ENCODE data around the gene GRIK4. TPM values are rescaled to one million over a fixed set of nuclear protein-coding genes. Genes with fewer than 3 reads are reported as not detected.

The GRIK4 gene
- total and polyA plus RNA-seq, 2 of the 4 experiments (the other 2 are of a cell fraction): 0.18 to 0.38 TPM

DNA sequence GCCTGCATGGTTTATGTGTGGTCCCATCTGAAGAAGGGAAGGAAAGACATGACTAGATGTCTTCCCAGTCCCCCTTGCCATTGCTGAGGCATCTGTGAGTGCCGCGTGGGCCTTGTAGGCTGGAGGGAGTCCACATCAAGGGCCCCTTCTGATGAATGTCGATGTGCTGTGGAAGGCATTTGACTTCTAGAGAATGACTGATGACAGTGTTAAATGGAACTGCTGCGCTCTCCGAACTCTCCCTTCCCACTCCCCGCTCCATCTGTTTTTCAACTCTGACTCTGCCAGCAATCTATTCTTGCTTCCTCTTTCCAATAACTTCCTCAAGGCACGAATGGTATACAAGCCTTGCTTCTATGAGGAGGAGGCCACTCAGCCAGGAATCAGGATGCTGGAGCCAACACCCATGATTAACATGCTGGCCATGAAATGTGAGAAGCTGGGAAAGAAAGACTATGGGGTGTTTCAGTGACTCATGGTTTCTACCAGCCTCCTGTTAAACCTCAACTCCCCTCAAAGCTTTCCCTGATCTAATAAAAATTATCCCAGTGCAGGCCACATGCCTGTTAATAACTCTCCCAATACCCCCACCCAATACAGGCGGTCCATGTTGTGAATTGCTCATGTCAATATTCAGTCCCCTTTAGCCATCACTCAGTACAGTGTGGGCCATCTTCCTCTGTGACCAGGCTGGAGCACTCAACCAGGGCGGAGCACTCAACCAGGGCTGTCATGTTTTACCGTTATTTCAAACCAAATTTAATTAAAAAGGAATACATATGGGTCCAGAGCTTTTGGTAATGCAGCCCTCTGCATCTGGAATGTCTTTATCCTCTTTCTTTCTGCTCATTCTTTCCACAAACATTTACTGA, 466.0 kb downstream of the GRIK4 start:
- Histone ChIP-seq H4K91ac (ENCODE audit: insufficient read depth, low read depth, low read length) (no peak overlapping the region), H3K23ac (ENCODE audit: low read depth, low read length) (no peak overlapping the region), H3K9me3 (ENCODE audit: control insufficient read depth, insufficient read depth, low read length) (no peaks in the 10 kb centered on the region), H2AK5ac (ENCODE audit: low read depth, low read length) (no peak overlapping the region), H2AK9ac (replicated peaks; ENCODE audit: low read depth, low read length, poor library complexity) (no peak overlapping the region), H3K56ac (ENCODE audit: extremely low read depth, insufficient read depth, low read length) (no peak overlapping the region), H3K4me3 (ENCODE audit: insufficient read depth, low read depth, low read length) (no peak overlapping the region), H3K79me1 (ENCODE audit: low read depth in 1 of 2, low read length in 2 of 2) (no peaks in the 10 kb centered on the region), H3K36me3 (ENCODE audit: control insufficient read depth, insufficient read depth, low read length) (no peaks in the 10 kb centered on the region), H3K27ac (ENCODE audit: insufficient read depth, low read length) (no peak overlapping the region), H2BK20ac (ENCODE audit: low read depth, low read length) (no peak overlapping the region), H4K20me1 (ENCODE audit: insufficient read depth, low read length) (no peaks in the 10 kb centered on the region), H2BK5ac (ENCODE audit: low read depth, low read length, poor library complexity, severe bottlenecking) (no peak overlapping the region), H4K5ac (ENCODE audit: low read depth, low read length) (no peak overlapping the region), H3K9ac (ENCODE audit: low read depth, low read length) (no peak overlapping the region), H2AFZ (replicated peaks; ENCODE audit: low read length, poor library complexity) (no peak overlapping the region), H3K4ac (ENCODE audit: low read depth, low read length) (no peak overlapping the region), H3K9me1 (ENCODE audit: insufficient read depth, low read length) (no peaks in the 10 kb centered on the region), H3K18ac (ENCODE audit: low read depth, low read length) (no peak overlapping the region), H3K27me3 (ENCODE audit: control insufficient read depth, insufficient read depth, low read length) (peaks cover 28% of the 10 kb centered on the region), H3K14ac (replicated peaks; ENCODE audit: low read depth, low read length) (no peak overlapping the region), H4K8ac (ENCODE audit: low read depth in 2 of 2, low read length in 2 of 2) (no peak overlapping the region), H2BK120ac (ENCODE audit: low read depth, low read length) (no peak overlapping the region), H3K4me1 (ENCODE audit: control insufficient read depth, insufficient read depth, low read length) (no peaks in the 10 kb centered on the region), H3K4me2 (ENCODE audit: low read depth, low read length) (no peak overlapping the region), H2BK15ac (ENCODE audit: low read depth, low read length) (no peak overlapping the region)
- peak; percentile 10 for DNase-seq
- TF ChIP-seq CEBPB (IDR thresholded peaks at IDR 0.05; ENCODE audit: low read depth, low read length) (no peak), NFE2L2 (IDR thresholded peaks at IDR 0.05; ENCODE audit: low read depth, low read length) (no peak), FOS (IDR thresholded peaks at IDR 0.05; ENCODE audit: low read depth, low read length) (no peak), USF2 (IDR thresholded peaks at IDR 0.05; ENCODE audit: low read depth, low read length) (no peak), MXI1 (IDR thresholded peaks at IDR 0.05; ENCODE audit: borderline replicate concordance, low read depth, low read length) (no peak)
- no peak for ATAC-seq (ENCODE audit: low read depth)
- no TSS peak for BruUV-seq (replicated peaks)
- POLR2A ChIA-PET (ENCODE audit: unreplicated experiment): no interaction called here
- intact Hi-C loops (cut with micrococcal nuclease) (no loop called here), in situ Hi-C loops (cut with MboI; ENCODE audit: low sequenced_read_pairs) (no loop called here), dilution Hi-C loops (cut with HindIII; ENCODE audit: low sequenced_read_pairs, unreplicated experiment) (no loop called here)
- 71% methylated on average over 1 of the region's 10 CpGs; no CpG with 5 or more reads in 1 of the 2 experiments for WGBS, 2 experiments (ENCODE audit: extremely low coverage in 2 of 2, insufficient read length in 1 of 2)
- CTCF ChIA-PET: interaction anchor here (0.9 kb wide), 1 partner anchor 217 kb away, joined by 3 read pairs; no protein-coding TSS in a partner anchor
